Dermis blood vessel endothelial cell (primary cell): ENCODE measurements around the gene RAD51B. TPM values are rescaled to one million over a fixed set of nuclear protein-coding genes. Genes with fewer than 3 reads are reported as not detected.

ENCODE experiments used
- DNase-seq: peaks from one replicate; pipeline ENCODE4 v3.0.0; 2010
- total RNA-seq: library from RNA; depleted of rRNA; stranded (reverse); fragments of >200 nt; gene quantifications from 2 replicates; pipeline ENCODE4 v1.2.3, GENCODE V29; 2014

The RAD51B gene
- total RNA-seq, 1 donor from 2014 or later: 22.8 TPM

DNA sequence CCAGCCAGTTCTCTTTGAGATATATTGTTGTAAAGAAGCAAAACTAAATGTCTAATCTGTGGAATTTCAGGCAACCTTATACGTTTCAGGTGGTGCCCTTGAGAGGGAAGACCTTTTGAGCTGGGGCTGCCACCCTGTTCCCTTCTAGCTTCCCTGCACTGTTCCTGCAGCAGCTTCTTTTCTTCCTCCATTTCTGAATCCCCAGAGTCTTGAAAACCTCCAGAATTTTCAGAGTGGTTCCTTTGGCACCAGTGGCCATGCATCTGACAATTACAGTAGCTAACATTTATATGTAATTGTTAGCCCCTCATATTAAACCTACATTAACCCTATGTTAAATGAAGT is 702.0 kb downstream of the RAD51B start:
- DNase-seq: no peak

- no peak for DNase-seq
Measured at GRCh38 chr14:68521961-68522509, 702.5 kb downstream of the RAD51B start.

DNA sequence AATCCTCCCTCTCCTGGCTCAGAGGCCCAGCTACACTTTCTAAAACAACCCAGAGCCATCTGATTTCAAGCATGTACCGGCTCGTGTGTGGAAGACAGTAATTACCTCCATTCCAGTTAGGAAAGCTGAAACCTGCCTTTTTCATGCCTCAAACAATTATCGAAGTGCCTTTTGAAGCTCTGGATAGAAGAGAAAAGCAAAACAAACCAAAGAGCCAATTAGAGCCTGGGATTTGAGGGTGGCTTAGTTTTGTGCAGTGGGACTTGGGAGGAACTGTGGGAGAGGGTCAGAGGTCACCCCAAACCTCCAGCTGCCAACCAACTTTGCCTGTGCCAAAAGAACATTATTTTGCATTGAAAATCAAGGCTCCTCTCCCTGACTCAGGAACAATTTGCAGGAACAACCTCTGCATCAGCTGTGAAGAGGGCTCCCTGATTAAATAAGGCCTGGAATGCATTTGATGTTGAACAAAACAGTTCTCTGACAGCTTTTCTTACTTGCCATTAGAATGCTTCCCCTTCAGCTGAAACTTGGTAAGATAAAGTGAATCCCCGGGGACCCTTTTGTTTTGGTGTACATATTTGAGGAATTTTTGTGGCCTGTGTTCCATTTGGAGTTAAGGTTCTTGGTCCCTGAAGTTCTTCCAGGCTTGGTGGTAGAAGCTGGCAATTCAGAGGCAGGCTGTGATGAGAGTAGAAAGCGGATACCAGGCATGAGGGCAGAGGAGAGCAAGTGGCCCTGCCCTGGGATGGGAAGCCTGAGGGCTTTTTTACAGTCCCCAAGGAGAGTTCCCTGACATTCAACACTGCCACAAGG is 703.1 kb downstream of the RAD51B start:
- DNase-seq: no peak

GRCh38 chr14:68523326-68523610 is 703.7 kb downstream of the RAD51B start:
- no peak for DNase-seq

DNA sequence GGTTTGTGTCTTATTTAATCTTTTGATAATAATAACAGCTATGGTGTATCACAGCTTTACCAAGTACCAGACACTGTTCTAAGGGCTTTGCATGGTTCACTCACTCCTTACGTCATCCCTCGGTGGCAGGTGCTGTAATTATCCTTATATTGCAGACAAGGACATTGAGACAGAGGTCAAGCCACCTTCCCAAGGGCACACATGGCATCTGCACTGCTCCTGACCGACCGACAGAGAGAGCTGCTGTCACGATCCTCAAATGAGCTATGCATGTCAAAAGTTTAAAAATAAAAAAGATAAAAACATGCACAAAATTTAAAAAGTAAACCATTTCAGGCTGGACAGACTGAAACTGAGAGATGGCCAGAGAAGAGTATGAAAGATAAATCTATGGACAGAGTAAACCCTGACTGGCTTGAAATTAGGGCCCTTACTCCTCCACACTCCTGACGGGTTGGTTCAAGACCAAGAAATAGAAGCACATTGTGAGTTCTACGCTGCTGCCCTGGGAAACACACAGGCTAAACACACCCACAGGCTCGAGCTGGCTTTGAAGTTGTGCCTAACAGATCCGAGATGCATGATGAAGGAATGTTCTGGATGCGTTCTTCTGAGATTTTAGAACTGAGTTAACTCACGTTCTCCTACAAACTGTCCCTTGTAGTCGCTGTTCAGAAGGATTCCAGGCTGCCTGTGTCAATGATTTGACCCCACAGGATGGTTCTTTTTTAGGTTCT is 704.6 kb downstream of the RAD51B start:
- DNase-seq: no peak

DNA sequence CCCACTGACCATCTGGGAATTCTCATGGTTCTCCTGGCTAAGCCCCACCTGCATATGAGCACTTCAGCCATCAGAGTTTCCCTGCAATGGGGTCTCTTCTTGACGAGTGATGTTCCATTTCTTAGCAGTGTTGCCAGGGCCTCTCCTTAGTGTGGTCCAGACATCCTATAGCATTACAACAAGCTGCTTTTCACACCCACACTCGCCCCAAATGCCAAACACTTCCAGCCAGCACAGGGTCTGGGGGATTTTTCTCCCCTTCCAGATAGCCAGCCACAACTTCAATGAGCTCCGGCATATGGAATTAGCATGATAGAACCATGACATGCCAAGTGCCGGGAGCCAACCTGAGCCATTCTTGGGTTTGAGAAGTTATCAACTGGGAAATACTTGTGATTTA is 705.9 kb downstream of the RAD51B start:
- no peak for DNase-seq

DNA sequence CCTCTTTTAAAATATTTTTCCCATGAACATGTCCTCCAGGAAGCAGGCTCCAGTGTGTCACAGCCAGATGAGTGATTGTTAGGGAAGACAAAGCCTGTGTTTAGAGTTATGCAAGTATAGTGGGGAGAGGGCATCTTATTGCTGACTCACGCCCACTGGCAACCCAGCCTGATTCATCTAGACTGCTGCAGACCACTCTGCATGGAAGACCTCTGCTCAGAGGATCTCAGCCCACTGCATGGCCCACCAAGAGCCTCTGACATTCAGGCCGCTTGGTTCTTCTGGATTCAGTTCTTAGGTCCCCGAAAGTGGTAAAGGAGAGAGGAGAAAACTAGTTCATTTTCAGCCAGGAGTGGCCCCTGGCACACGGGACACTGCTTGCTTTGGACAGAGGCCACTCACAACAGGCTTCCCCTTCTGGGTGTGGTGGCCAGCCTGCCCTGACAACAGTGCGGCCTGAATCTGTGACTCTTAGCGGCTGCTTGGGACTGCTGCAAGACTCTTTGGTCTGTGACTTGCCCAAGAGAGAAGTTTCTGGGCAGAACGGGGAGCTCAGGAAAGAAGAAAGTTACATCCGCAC is 707.0 kb downstream of the RAD51B start:
- DNase-seq: peak; percentile 67

GRCh38 chr14:68527329-68527851 is 707.8 kb downstream of the RAD51B start:
- no peak for DNase-seq

GRCh38 chr14:68528040-68528687 is 708.6 kb downstream of the RAD51B start:
- DNase-seq: peak; percentile 33

GRCh38 chr14:68530443-68530842 is 710.9 kb downstream of the RAD51B start:
- no peak for DNase-seq

DNA sequence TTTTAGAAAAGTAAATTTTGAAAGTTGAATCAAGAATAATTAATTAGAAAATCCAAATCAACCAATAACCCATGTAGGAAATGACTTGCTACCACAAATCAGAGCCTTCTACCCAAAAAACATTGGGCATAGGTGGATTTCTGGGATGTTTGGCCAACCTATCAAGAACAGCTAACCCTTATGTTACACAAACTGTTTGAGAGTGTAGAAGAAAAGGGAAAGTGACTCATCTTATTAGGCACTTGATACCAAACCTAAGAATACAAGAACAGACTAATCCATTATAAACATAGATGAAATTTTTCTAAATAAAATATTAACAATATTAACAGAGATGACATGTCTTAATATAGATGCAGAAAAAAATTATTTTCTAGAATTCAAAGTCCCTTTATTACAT is 712.9 kb downstream of the RAD51B start:
- no peak for DNase-seq

DNA sequence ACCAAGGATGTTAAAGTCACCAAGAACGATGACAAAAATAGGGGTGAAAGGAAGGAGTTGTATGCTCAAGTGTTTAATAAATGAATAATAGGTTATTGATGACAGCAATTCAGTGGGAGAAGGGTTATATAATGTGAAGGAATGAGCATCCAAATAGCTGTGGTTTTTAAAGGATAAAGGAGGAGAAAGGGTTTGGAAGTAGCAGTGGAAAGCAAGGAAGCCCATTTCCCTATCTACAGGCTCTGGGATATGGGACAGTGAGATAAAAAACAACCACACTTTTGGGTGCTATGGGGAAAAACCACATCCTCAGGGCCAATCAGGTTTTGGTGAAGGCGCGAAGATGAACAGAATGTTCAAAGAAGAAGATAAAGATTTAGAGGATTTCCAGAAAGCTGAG is 714.7 kb downstream of the RAD51B start:
- DNase-seq: no peak

GRCh38 chr14:68535404-68536017 is 715.9 kb downstream of the RAD51B start:
- no peak for DNase-seq

- no peak for DNase-seq
Measured at GRCh38 chr14:68536018-68536410, 716.4 kb downstream of the RAD51B start.

DNA sequence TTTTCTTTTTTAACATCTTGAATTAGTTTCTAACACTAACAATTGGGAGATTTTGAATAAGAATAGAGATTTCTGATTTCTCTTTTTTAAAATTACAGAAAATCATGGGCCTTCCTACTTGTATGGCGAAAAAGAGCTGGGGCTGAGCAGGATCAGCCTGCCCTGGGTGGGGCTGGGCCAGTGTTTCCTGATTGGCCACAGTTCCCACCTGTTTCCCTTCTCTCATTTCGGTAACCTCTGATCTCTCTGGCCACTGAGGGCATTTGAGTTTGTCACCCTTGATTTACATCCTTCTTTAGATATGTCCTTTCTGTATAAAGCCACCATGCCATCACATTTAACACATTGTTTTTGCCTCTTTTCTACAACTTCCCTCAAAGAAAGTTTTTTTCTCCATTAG is 719.1 kb downstream of the RAD51B start:
- no peak for DNase-seq

GRCh38 chr14:68539241-68539737 is 719.7 kb downstream of the RAD51B start:
- DNase-seq: no peak

- DNase-seq: no peak
Measured at GRCh38 chr14:68539789-68540188, 720.2 kb downstream of the RAD51B start.

DNA sequence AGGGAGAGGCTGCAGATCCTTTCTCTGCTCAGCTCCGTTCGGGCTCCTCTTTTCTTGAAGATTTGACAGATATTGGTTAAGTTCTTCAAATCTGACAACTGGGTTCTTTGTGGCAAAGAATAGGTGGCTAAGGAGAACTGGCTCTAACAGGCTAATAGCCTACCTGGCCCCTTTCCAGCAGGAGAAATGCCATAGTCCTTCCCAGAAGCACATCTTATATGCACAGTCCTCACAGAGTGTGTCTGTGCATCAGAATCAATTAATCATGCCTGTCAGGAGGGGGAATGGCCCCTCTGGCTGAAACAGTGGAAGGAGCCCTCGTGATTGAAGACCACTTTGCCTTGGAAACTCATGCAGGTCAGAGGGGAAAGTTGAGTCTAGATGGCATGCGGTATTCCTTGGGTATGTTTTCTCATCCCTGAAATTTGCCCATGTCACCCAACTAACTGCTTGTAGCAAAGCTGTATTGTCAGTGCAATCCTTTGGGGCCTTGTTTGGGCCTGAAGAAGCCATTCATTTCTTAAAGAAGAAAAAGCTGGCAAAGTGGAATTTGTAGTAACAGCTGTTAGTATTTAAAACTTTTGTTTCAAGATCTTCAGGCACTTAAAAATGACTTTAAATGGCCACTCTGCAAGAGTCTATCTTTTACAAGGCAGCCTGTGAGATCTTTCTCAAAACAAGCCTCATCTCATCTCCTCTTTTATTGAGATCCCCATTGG is 721.8 kb downstream of the RAD51B start:
- no peak for DNase-seq

GRCh38 chr14:68542346-68542745 is 722.8 kb downstream of the RAD51B start:
- no peak for DNase-seq

GRCh38 chr14:68543516-68543915 is 723.9 kb downstream of the RAD51B start:
- DNase-seq: no peak

GRCh38 chr14:68544081-68544892 is 724.7 kb downstream of the RAD51B start:
- peak; percentile 66 for DNase-seq
